Hypothalamus (tissue), 51 donors: Measurements from ENCODE around the gene FTH1.
"Not testable (repeated sequence)": the region's sequence is repeated elsewhere in the genome, so short reads cannot be mapped to it uniquely, and the experiment has no call there.

Experiments used
- DNase-seq, 51 donors: peaks; one replicate each; lab custom pipeline; 2025; lab: John Stamatoyannopoulos, UW

Gene FTH1

GRCh38 chr11:61964666-61965271 is 2.7 kb downstream of the FTH1 start:
- DNase-seq: peak in 3 of 51 donors; percentile 19 to 35 (median 32)

GRCh38 chr11:61964058-61964665 is 3.3 kb downstream of the FTH1 start:
- no peak for DNase-seq

- peak in 5 of 51 donors; percentile 28 to 46 (median 42) for DNase-seq
Measured at GRCh38 chr11:61963282-61964057, 4.0 kb downstream of the FTH1 start.

GRCh38 chr11:61963016-61963281 is 4.5 kb downstream of the FTH1 start:
- peak in 1 of 51 donors; percentile 47 for DNase-seq

GRCh38 chr11:61962213-61963015 is 5.0 kb downstream of the FTH1 start:
- no peak for DNase-seq

GRCh38 chr11:61961570-61962212 is 5.7 kb downstream of the FTH1 start:
- DNase-seq: peak in 36 of 51 donors; percentile 23 to 85 (median 60)

- no peak for DNase-seq
Measured at GRCh38 chr11:61960532-61960931, 6.9 kb downstream of the FTH1 start.

- no peak for DNase-seq
Measured at GRCh38 chr11:61959678-61960077, 7.8 kb downstream of the FTH1 start.

- DNase-seq: no peak
Measured at GRCh38 chr11:61959114-61959513, 8.3 kb downstream of the FTH1 start.

GRCh38 chr11:61958590-61958989 is 8.8 kb downstream of the FTH1 start:
- DNase-seq: no peak

- no peak for DNase-seq
Measured at GRCh38 chr11:61957021-61957770, 10.2 kb downstream of the FTH1 start.

GRCh38 chr11:61956191-61957020 is 11.0 kb downstream of the FTH1 start:
- no peak for DNase-seq

GRCh38 chr11:61955422-61956135 is 11.9 kb downstream of the FTH1 start:
- DNase-seq: peak in 3 of 51 donors; percentile 34 to 46 (median 37)

- DNase-seq: peak in 33 of 51 donors; percentile 23 to 76 (median 50)
Measured at GRCh38 chr11:61954851-61955421, 12.5 kb downstream of the FTH1 start.

GRCh38 chr11:61954106-61954850 is 13.2 kb downstream of the FTH1 start:
- no peak for DNase-seq

- DNase-seq: not testable (repeated sequence)
Measured at GRCh38 chr11:61953632-61954031, 13.8 kb downstream of the FTH1 start.

- no peak for DNase-seq
Measured at GRCh38 chr11:61952882-61953281, 14.6 kb downstream of the FTH1 start.
